ENCODE data around the gene PTPRN2.

PTPRN2 gene

DNA sequence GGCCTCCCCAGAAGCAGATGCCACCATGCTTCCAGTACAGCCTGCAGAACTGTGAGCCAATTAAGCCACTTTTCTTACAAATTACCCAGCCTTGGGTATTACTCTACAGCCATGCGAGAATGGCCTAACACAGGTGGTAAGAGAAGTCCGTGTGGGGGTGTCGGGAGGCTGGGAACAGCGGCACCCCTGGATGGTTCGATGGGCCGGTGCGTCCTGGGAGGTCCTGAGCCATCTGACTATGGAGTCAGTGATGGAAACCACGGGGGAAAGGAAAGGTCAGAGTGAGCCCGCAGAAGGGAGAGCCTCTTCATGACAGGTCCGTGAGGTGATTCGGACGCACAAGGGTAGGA lies 2.5 kb upstream of the PTPRN2 start:
- no peak overlapping the region for H3K4me3 Mint-ChIP-seq
- H3K4me1 Mint-ChIP-seq, result no peaks in the 10 kb centered on the region
- TF ChIP-seq, protein P1, sequence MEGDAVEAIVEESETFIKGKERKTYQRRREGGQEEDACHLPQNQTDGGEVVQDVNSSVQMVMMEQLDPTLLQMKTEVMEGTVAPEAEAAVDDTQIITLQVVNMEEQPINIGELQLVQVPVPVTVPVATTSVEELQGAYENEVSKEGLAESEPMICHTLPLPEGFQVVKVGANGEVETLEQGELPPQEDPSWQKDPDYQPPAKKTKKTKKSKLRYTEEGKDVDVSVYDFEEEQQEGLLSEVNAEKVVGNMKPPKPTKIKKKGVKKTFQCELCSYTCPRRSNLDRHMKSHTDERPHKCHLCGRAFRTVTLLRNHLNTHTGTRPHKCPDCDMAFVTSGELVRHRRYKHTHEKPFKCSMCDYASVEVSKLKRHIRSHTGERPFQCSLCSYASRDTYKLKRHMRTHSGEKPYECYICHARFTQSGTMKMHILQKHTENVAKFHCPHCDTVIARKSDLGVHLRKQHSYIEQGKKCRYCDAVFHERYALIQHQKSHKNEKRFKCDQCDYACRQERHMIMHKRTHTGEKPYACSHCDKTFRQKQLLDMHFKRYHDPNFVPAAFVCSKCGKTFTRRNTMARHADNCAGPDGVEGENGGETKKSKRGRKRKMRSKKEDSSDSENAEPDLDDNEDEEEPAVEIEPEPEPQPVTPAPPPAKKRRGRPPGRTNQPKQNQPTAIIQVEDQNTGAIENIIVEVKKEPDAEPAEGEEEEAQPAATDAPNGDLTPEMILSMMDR (IDR thresholded peaks at IDR 0.05), result no peak
- no peak for DNase-seq
- H3K9me3 Mint-ChIP-seq, result no peaks in the 10 kb centered on the region
- no peak overlapping the region for H3K27ac Mint-ChIP-seq
- H3K27me3 Mint-ChIP-seq (ENCODE audit: low read depth, poor library complexity), result peaks cover 56% of the 10 kb centered on the region
- H3K36me3 Mint-ChIP-seq (ENCODE audit: low read depth), result no peaks in the 10 kb centered on the region

DNA sequence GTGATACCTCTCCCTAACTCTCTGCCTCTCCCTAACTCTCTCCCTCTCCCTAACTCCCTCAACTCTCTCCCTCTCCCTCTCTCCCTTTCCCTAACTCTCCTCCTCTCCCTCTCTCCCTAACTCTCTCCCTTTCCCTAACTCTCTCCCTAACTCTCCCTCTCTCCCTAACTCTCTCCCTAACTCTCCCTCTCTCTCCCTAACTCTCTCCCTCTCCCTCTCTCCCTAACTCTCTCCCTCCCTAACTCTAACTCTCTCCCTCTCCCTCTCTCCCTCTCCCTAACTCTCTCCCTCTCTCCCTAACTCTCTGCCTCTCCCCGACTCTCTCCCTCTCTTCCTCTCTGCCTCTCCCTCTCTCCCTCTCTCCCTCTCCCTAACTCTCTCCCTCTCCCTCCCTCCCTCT lies 2.0 kb upstream of the PTPRN2 start:
- TF ChIP-seq, protein P1 (IDR thresholded peaks at IDR 0.05), result no peak
- no peak for DNase-seq
- Mint-ChIP-seq H3K4me1 (no peaks in the 10 kb centered on the region), H3K27ac (no peak overlapping the region), H3K36me3 (ENCODE audit: low read depth) (no peaks in the 10 kb centered on the region), H3K4me3 (no peak overlapping the region), H3K27me3 (ENCODE audit: low read depth, poor library complexity) (peaks cover 61% of the 10 kb centered on the region), H3K9me3 (no peaks in the 10 kb centered on the region)

DNA sequence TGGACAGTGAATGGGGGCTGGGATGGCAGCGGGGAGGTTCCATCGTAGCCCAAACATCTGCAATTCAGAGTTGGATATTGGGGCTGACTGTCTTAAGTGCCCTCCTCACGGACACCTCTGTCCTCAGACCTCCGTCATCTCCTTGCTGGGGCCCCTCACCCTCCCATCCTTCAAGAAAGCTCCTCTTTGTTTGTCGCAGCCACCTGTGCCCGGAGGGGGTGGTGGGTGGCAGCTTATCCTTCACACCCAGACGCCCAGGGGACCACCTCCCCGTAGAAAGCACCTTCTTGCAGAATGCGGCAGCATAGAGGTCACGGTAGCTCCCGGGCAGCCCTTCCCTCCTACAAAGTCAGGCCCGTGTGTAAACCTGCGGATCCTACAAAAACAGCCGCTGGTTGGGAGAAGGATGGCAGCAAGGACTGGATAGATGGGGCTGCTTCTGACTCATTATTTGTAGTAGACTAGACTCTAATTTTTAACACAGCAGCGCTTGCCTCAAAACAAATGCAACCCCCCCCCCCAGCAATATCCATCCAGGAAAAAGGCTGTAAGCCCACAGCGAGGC lies 1.3 kb upstream of the PTPRN2 start:
- no peak for DNase-seq
- TF ChIP-seq, protein P1 (IDR thresholded peaks at IDR 0.05), result no peak
- H3K27ac Mint-ChIP-seq, result no peak overlapping the region
- H3K4me1 Mint-ChIP-seq, result no peaks in the 10 kb centered on the region
- H3K4me3 Mint-ChIP-seq, result peak overlapping the region; percentile 40
- no peaks in the 10 kb centered on the region for H3K9me3 Mint-ChIP-seq
- no peaks in the 10 kb centered on the region for H3K36me3 Mint-ChIP-seq (ENCODE audit: low read depth)
- peaks cover 68% of the 10 kb centered on the region for H3K27me3 Mint-ChIP-seq (ENCODE audit: low read depth, poor library complexity)

DNA sequence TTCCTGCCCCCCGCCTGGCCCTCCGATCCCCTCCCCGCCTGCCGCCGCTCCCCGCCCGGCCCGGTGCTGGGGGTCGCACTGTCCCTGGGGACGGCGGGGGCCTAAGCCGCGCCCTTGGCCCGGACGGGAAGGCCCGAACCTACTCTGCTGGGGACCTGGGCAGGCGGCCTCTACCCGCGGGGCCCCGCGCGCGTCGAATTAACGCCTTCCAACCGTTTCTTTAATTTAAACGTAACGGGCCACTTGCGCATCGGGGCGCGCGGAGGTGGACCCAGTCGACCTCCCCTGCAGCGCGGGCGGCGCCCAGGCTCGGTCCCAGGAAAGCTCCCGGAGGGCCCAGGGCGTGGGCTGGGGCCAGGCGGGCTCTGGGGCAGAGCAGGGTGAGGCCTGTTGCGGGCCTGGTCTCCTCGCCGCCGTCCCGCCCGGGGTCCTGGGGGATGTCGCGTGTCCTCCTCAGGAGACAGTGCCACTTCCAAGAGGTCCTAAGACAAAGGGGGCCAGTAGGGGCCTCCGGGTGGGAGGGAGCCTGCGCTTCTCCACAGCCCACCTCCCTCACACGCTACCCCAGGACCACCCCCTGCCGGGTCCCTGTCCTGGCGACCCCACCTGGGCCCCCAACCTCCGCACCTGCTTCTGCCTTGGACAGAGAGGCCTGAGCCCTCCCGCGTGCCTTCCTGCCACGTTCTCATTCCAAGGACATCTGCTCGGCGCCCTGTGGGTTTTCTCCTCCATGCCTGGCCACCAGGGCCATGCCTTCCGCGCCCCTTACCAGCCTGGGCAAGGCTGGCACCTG lies 658 bp upstream of the PTPRN2 start:
- Mint-ChIP-seq H3K36me3 (ENCODE audit: low read depth) (no peaks in the 10 kb centered on the region), H3K27ac (no peak overlapping the region), H3K4me3 (peak overlapping the region; percentile 40), H3K9me3 (no peaks in the 10 kb centered on the region), H3K4me1 (no peaks in the 10 kb centered on the region), H3K27me3 (ENCODE audit: low read depth, poor library complexity) (peaks cover 75% of the 10 kb centered on the region)
- TF ChIP-seq, protein P1 (IDR thresholded peaks at IDR 0.05), result no peak
- DNase-seq, result no peak

DNA sequence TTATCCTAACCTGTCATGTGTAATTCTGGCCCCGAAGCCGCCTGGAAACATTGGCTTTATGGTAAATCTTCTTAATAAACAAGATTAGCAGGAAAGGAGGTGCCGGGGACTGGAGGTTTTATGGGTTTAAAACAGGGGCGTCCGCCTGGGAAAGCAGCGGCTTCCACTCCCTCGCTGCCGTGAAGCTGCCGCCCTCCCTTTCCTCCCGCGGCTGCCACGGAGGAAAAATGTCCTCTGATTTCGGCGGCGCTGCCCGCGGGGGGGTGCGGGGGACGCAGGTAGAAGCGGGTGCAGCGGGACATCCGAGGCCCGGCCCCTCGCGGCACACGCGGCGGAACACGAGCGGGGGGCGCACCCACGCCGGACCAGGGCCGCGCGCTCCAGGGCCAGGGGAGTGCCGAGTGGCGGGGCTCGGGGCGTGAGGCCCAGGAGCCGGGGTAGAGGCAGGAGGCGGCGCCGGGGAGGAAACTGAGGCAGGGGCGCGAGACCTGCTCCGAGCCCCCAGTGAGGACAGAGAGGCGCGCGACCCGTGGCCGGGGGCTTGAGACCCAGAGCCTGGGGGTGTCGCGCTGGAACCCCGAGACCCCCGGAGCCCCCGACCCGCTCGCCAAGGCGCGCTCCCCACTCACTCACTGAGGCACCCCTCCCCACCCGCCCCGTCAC lies 993 bp downstream of the PTPRN2 start:
- Mint-ChIP-seq H3K36me3 (ENCODE audit: low read depth) (no peaks in the 10 kb centered on the region), H3K27me3 (ENCODE audit: low read depth, poor library complexity) (peaks cover 76% of the 10 kb centered on the region), H3K9me3 (peaks cover 11% of the 10 kb centered on the region), H3K4me3 (no peak overlapping the region), H3K4me1 (no peaks in the 10 kb centered on the region), H3K27ac (no peak overlapping the region)
- TF ChIP-seq, protein P1 (IDR thresholded peaks at IDR 0.05), result no peak
- DNase-seq, result peak; percentile 25

Data from nephron progenitor cell (in vitro differentiated cells).